ENCODE measurements around the gene LCMT1.
"Not testable (repeated sequence)": the region's sequence is repeated elsewhere in the genome, so short reads cannot be mapped to it uniquely, and the experiment has no call there.

LCMT1 gene

DNA sequence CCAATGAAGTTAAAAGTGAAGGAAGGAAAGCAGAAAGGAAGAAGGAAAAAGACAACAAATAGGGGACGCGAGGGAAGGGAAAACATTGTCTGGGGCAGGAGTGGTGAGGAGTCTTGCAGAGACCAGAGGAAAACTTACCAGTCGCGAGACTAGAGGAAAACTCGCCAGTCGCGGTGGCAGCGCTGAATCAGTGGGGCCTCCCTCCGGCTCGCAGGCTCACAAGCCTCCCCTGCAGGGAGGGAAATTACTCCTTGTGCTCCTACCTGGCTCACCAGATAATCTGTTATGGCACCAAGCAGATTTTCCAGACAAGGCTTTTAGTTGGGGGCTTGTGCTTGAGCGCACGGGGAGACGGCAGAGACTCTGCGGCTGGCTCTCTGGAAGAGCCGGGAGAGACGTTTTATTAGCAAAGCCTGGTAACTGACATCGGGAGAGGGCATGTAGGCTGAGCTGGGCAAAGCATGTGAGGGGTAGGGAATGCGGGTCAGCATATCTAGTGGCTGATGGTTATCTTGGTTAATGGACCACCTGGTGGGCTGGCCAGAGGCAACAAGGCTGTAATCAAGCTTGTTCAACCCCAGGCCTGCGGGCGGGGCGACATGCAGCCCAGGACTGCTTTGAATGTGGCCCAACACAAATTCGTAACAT lies 37.1 kb downstream of the LCMT1 start:
- DNase-seq (ENCODE audit: low spot score) = no peak

GRCh38 chr16:25151996-25152395 lies 40.5 kb downstream of the LCMT1 start:
- peak; percentile 82 for DNase-seq (ENCODE audit: low spot score)

DNA sequence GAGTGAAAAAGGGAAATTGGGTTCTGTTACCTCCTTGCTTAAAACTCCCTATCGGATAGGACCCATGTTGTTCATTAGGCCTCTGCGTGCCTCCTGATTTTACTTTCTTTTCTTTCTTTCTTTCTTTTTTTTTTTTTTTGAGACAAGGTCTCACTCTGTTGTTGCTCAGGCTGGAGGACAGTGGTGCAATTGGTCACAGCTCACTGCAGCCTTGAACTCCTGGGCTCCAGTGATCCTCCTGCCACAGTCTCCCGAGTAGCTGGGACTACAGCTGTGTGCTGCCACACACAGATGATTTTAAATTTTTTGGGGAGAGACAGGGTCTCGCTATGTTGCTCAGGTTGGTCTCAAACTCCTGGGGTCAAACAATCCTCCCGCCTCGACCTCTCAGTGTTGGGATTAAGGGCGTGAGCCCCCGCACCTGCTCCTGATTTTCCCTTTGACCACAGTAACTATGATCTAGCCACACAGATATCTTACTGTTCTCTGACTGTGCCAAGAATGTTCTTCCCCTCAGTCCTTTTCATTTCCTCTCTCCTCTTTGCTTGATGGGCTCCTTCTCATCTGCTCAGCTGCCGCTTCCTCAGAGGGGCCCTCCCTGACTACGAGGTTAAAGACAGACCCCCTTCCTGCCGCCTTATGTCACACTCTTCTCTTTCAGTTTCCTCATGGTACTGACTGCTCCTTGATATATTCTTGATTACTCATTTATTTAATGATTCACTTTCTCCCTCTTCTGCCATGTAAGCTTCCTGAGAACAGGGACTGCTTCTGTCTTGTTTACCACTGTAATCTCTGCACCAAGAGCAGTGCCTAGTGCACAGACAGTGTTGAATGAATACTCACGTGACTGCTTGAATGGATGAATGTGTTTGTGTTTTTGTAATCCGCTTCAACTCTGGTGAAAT lies 44.3 kb downstream of the LCMT1 start:
- DNase-seq (ENCODE audit: low spot score) = peak; percentile 29

GRCh38 chr16:25157271-25157875 lies 45.8 kb downstream of the LCMT1 start:
- no peak for DNase-seq (ENCODE audit: low spot score)

DNA sequence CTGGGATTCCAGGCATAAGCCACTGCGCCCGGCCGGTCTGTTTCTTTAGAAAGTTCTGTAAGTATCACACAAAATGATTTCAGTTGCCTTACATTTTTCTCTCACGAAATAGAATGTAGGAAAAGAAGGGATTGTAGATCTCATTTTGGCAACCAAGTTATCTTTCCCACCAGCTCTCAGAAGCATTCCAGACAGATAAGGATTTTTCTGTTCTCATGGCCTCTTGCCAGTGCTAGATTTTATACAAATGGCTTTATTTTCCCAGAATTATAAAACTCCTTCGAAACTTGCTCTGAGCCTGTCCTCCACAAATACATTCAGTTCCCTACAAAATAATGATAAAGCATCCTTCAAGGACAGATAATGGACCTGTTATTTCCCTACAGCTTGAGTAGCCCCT lies 46.9 kb downstream of the LCMT1 start:
- no peak for DNase-seq (ENCODE audit: low spot score)

- DNase-seq (ENCODE audit: low spot score) = no peak
These were observed 50.3 kb downstream of the LCMT1 start for GRCh38 chr16:25161753-25162367.

DNA sequence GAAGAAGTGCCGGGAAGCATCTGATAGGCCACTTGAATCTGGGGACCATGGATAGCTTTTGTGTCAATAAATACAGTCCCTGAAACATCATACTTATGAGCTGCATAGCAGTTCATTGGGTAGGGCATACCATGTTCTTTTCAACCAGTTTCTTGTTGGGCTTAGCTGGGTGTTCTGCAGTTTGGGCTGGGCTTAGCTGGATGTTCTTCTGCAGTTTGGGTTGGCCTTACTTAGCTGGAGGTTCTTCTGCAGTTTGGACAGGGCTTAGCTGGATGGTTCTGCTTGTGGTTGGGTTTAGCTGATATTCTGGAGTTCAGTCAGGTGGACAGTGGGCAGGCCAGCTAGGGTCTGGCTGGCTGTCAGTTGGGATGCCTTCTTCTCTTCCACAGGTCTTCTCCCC lies 52.1 kb downstream of the LCMT1 start:
- no peak for DNase-seq (ENCODE audit: low spot score)

DNA sequence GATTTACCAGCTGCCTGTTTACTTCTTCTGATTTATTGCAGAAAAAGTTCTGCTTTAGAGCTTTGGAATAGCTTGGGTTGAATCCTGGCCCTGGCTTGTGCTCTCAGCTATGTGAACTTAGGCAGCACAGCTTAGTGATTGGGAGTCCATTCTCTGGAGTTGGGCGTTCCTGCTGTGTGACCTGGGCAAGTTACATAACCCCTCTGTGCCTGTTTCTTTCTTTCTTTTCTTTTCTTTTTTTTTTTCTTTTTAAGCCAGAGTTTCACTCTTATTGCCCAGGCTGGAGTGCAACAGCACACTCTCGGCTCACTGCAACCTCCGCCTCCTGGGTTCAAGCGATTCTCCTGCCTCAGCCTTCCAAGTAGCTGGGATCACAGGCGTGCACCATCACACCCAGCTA lies 53.7 kb downstream of the LCMT1 start:
- DNase-seq (ENCODE audit: low spot score) = no peak

- not testable (repeated sequence) for DNase-seq (ENCODE audit: low spot score)
These were observed 56.4 kb downstream of the LCMT1 start for GRCh38 chr16:25167920-25168319.

DNA sequence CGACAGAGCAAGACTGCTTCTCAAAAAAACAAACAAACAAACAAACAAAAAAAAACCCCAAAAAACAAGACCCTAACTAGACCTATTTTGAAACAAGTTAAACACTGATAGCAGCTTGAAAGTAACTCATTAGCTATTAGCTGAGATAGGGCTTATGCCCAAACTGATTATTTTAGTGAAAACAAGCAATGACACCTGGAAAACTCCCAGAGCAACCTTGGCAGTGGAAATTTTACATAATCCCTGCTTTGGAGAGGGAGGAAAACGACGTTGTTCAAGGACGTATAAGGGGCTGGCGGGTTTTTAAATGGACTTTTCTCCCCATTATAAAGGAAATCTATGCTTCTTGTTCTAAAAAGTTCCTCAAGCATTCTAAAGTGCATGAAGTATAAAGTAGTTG lies 59.8 kb downstream of the LCMT1 start:
- DNase-seq (ENCODE audit: low spot score) = no peak

- DNase-seq (ENCODE audit: low spot score) = no peak
These were observed 61.3 kb downstream of the LCMT1 start for GRCh38 chr16:25172831-25173230.

- no peak for DNase-seq (ENCODE audit: low spot score)
These were observed 62.7 kb downstream of the LCMT1 start for GRCh38 chr16:25174285-25174684.

DNA sequence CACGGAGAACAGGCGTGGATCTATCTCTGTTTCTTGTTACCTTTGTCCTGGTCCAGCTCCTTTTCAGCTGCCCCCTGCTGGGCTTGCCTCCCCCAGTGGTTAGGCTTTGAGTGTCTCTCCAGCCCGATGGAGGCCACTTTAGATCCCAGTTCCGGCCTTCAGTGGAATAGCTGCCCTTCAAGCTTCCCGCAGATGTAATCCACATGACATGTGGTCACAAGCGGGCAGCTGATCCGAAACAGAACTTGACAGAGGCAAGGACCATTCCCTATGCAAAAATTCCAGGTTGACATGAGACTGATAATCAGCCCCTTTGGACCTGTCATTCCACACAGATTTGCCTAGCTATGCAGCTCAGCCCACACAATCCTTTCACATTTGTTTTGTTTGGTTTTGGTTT lies 64.6 kb downstream of the LCMT1 start:
- no peak for DNase-seq (ENCODE audit: low spot score)

- no peak for DNase-seq (ENCODE audit: low spot score)
These were observed 65.9 kb downstream of the LCMT1 start for GRCh38 chr16:25177512-25177830.

DNA sequence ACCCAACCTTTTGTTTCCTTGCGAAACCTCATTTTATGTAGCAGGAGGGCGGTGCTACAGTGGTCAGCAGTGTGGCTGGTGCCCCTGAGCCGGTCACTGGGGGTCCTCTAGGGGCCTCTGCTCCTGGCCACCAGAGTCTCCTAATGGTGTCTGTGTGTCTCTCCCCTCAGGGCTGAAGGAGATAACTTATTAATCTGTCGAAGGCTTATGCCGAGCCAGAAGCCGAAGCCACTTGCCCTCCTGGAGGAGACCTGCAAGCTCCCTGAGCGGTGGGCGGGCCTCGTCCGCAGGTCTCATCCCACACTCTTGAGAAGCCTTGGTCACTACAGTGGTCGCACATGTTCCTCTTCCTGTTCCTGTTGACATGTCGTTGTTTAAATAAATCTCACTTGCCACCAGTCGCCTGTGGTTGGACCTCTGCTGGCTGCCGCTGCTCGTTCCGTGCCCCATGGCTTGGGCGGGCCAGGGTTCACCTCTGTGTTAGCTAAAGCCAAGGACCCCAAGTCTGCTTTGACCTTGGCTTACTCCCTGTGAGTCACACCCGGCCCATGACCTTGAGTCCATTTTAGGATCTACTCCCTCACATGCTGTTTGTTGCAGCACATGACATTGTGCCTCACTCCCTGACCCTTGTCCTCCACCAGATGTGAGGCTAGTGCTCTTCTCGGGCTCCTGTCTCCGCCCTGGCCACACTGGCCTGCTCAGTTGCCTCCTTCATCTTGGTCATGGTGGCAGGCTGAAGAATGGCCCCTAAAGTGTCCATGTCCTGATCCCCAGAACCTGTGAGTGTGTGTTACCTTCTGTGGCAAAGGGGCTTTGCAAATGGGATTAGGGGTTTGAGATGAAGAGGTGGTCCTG lies 66.5 kb downstream of the LCMT1 start:
- DNase-seq (ENCODE audit: low spot score) = no peak

DNA sequence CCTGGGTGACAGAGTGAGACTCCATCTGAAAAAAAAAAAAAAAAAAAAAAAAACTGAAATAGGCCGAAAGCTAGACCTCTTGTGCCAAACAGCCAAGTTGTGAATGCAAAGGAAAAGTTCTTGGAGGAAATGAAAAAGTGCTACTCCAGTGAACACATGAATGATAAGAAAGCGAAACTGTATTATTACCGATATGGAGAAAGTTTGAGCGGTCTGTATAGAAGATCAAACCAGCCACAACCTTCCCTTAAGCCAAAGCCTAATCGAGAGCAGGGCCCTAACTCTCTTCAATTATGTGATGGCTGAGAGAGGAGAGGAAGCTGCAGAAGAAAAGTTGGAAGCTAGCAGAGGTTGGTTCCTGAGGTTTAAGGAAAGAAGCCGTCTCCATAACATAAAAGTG lies 69.7 kb downstream of the LCMT1 start:
- not testable (repeated sequence) for DNase-seq (ENCODE audit: low spot score)

DNA sequence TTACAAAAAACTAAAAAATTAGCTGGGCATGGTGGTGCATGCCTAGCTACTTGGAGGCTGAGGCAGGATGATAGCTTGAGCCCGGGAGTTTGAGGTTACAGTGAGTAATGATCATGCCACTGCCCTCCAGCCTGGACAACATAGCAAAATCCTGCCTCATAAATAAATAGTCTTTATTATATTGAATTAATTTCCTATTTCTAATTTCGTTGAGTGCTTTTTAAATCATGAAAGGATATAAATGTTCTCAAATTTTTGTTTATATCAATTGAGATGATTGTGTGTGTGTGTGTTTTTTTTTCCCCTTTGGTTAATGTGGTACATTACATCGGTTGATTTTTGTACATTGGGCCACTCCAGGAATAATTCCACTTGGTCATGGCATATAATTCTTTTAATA lies 73.2 kb downstream of the LCMT1 start:
- no peak for DNase-seq (ENCODE audit: low spot score)

GRCh38 chr16:25187491-25187795 lies 75.9 kb downstream of the LCMT1 start:
- DNase-seq (ENCODE audit: low spot score) = no peak

GRCh38 chr16:25189305-25189704 lies 77.8 kb downstream of the LCMT1 start:
- DNase-seq (ENCODE audit: low spot score) = no peak

DNA sequence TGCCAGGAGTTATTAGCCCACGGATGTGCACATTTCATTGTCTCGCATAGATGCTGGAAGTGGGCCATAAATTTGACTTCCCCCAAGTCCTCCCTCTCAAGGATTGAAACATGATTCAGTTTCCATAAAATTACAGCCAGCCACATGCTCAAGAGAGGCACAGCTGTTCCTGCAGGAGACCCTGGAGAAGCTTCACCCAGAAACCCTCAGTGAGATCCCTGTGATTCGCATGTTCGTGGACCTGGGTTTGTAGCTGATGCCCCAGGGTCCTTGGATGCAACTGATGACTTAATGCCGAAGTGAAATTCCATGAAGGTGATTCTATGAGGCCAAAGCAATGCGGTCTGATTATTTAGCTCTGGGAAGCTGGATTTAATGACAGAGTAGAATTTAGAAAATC lies 80.6 kb downstream of the LCMT1 start:
- DNase-seq (ENCODE audit: low spot score) = peak; percentile 19

GRCh38 chr16:25194273-25194878 lies 82.8 kb downstream of the LCMT1 start:
- no peak for DNase-seq (ENCODE audit: low spot score)

GRCh38 chr16:25198021-25198420 lies 86.5 kb downstream of the LCMT1 start:
- DNase-seq (ENCODE audit: low spot score) = no peak
